HL-60 (cell line): ENCODE data around the gene BARHL1.

Experiments
- DNase-seq, 2 experiments: peaks; one replicate each; pipeline ENCODE4 v3.0.0-alpha.2; 2010 to 2020; ENCODE audit warnings: low read depth in 1 of 2, low spot score in 1 of 2
- H3K27ac ChIP-seq: fragments of 250-450 bp; sonication (Bioruptor Pico); replicated peaks from 2 replicates; pipeline ENCODE4 v1.5.1; 2020; ENCODE audit warnings: mild to moderate bottlenecking, moderate library complexity
- H3K27me3 ChIP-seq: fragments of 250-450 bp; sonication (Bioruptor Pico); 2 replicates; pipeline ENCODE4 v1.5.1; 2021; ENCODE audit warnings: mild to moderate bottlenecking, moderate library complexity; ENCODE audit not compliant: insufficient read depth, poor library complexity, severe bottlenecking
- H3K4me3 ChIP-seq: replicated peaks from 2 replicates; pipeline ENCODE4 v1.5.1; 2011; ENCODE audit warnings: mild to moderate bottlenecking, control low read depth, low read length; ENCODE audit not compliant: insufficient read depth
- GABPA ChIP-seq: IDR thresholded peaks from 2 replicates; pipeline ENCODE4 v1.6.1; 2012; ENCODE audit warnings: low read depth
- POLR2AphosphoS5 ChIP-seq: IDR thresholded peaks from 2 replicates; pipeline ENCODE4 v1.6.1; 2012; ENCODE audit warnings: low read depth
- SPI1 ChIP-seq: IDR thresholded peaks from 2 replicates; pipeline ENCODE4 v1.6.1; 2012; ENCODE audit warnings: low read depth, mild to moderate bottlenecking, borderline replicate concordance
- TF ChIP-seq, protein P1 (sequence below): IDR thresholded peaks from 2 replicates; pipeline ENCODE4 v1.6.1; 2012; ENCODE audit warnings: low read depth; ENCODE audit not compliant: insufficient replicate concordance
- TF ChIP-seq, protein P2 (sequence below): IDR thresholded peaks from one replicate; pipeline ENCODE4 v1.5.1; 2011; ENCODE audit warnings: low read length, control low read depth, inconsistent platforms; ENCODE audit not compliant: insufficient read depth

Gene BARHL1

DNA sequence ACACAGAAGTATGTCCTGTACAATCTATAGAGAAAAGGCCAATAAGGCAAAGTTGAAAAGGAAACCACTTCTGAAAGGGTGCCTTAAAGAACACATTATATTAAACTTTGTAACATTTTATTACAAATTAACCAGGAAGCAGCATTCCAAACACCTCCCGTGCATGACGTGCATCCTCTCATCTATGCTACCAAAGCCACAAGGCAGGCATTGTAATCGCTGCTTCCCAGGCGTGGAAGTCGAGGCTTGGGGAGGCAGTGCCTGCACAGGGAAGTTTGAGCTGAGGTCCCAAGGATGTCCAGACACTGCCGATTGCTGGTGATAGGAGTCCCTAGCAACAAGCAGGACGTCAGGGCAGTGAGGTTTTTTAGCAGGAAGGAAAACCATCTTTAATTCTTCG is 44.3 kb upstream of the BARHL1 start:
- TF ChIP-seq GABPA = no peak
- TF ChIP-seq, protein P1, sequence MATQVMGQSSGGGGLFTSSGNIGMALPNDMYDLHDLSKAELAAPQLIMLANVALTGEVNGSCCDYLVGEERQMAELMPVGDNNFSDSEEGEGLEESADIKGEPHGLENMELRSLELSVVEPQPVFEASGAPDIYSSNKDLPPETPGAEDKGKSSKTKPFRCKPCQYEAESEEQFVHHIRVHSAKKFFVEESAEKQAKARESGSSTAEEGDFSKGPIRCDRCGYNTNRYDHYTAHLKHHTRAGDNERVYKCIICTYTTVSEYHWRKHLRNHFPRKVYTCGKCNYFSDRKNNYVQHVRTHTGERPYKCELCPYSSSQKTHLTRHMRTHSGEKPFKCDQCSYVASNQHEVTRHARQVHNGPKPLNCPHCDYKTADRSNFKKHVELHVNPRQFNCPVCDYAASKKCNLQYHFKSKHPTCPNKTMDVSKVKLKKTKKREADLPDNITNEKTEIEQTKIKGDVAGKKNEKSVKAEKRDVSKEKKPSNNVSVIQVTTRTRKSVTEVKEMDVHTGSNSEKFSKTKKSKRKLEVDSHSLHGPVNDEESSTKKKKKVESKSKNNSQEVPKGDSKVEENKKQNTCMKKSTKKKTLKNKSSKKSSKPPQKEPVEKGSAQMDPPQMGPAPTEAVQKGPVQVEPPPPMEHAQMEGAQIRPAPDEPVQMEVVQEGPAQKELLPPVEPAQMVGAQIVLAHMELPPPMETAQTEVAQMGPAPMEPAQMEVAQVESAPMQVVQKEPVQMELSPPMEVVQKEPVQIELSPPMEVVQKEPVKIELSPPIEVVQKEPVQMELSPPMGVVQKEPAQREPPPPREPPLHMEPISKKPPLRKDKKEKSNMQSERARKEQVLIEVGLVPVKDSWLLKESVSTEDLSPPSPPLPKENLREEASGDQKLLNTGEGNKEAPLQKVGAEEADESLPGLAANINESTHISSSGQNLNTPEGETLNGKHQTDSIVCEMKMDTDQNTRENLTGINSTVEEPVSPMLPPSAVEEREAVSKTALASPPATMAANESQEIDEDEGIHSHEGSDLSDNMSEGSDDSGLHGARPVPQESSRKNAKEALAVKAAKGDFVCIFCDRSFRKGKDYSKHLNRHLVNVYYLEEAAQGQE = no peak
- TF ChIP-seq, protein P2, sequence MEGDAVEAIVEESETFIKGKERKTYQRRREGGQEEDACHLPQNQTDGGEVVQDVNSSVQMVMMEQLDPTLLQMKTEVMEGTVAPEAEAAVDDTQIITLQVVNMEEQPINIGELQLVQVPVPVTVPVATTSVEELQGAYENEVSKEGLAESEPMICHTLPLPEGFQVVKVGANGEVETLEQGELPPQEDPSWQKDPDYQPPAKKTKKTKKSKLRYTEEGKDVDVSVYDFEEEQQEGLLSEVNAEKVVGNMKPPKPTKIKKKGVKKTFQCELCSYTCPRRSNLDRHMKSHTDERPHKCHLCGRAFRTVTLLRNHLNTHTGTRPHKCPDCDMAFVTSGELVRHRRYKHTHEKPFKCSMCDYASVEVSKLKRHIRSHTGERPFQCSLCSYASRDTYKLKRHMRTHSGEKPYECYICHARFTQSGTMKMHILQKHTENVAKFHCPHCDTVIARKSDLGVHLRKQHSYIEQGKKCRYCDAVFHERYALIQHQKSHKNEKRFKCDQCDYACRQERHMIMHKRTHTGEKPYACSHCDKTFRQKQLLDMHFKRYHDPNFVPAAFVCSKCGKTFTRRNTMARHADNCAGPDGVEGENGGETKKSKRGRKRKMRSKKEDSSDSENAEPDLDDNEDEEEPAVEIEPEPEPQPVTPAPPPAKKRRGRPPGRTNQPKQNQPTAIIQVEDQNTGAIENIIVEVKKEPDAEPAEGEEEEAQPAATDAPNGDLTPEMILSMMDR = no peak
- TF ChIP-seq SPI1 = no peak
- no peak for TF ChIP-seq POLR2AphosphoS5
- no peaks in the 10 kb centered on the region for H3K27me3 ChIP-seq
- DNase-seq = no peak
- H3K27ac ChIP-seq = no peak overlapping the region
- no peak overlapping the region for H3K4me3 ChIP-seq

DNA sequence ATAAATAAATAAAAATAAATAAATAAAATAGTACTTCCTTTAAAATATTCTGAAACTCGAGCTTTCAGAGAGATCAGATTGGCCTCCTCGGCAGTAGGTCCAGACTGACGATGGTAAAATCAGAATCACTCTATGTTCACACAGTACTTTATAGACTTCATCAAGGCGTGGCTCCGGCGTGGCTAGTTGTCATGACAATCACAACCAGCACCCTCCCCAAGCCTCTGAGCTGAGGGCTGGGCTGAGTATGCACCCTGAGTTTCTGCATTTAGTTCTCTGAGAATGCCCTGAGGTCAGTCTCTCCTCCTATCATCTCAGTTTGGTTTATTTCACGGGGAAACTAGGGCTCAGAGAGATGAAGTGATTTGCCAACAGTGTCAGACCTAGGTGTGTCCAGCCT is 43.3 kb upstream of the BARHL1 start:
- DNase-seq = no peak
- no peaks in the 10 kb centered on the region for H3K27me3 ChIP-seq
- no peak overlapping the region for H3K27ac ChIP-seq
- TF ChIP-seq SPI1 = no peak
- TF ChIP-seq, protein P1 = no peak
- TF ChIP-seq GABPA = no peak
- TF ChIP-seq, protein P2 = no peak
- TF ChIP-seq POLR2AphosphoS5 = no peak
- no peak overlapping the region for H3K4me3 ChIP-seq

DNA sequence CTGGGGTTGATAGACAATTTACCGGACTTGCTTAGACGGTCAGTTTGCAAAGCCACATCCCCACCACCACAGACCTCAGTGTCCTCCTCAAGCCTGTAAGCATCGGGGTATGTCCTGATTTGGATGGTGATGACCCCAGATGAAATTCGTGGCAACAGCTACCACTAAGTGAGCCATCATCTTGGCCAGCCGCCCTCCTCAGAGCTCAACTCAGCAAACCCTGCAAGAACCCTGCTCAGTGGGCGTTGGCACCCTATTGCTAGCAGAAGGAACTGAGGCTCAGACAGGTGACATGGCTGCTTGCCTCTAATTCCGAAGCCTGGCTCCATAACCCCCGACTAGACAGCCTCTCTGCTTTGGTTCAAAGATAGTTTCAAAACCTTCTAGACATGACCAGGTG is 41.4 kb upstream of the BARHL1 start:
- no peak overlapping the region for H3K27ac ChIP-seq
- H3K4me3 ChIP-seq = no peak overlapping the region
- TF ChIP-seq GABPA = no peak
- no peak for TF ChIP-seq POLR2AphosphoS5
- TF ChIP-seq, protein P1 = no peak
- TF ChIP-seq, protein P2 = no peak
- no peak for TF ChIP-seq SPI1
- no peak for DNase-seq
- H3K27me3 ChIP-seq = peaks cover 6% of the 10 kb centered on the region
